ENCODE measurements around the gene VPS41. TPM values are rescaled to one million over a fixed set of nuclear protein-coding genes. Genes with fewer than 3 reads are reported as not detected.
"Not testable (repeated sequence)": the region's sequence is repeated elsewhere in the genome, so short reads cannot be mapped to it uniquely, and the experiment has no call there.

Gene VPS41
- total RNA-seq, 6 experiments from 2014 or later: 58.6 to 75.5 (median 64.4) TPM

DNA sequence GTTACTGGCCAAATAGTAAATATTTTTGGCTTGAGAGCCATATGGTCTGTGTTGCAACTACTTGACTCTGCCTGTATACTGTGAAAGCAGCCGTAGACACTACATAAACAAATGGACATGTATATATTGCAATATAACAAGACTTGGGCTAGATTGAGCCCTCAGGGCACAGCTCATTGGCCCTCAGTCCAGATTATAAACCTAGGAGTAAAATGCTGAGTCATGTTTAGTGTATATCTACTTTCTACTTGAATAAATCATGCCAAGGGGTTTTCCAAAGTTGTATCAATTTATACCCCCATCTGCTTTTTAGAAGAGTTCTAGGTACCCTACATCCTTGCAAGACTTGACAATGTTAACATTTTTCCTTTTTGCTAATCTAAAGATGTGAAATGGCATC lies 41.3 kb upstream of the VPS41 start:
- no peaks in the 10 kb centered on the region for H3K36me3 Mint-ChIP-seq (ENCODE audit: low read depth)
- no peak overlapping the region for H3K4me3 Mint-ChIP-seq
- H3K4me1 Mint-ChIP-seq (ENCODE audit: low read depth): no peaks in the 10 kb centered on the region
- H3K27me3 Mint-ChIP-seq (ENCODE audit: insufficient read depth): peaks cover 9% of the 10 kb centered on the region
- H3K27ac Mint-ChIP-seq: no peak overlapping the region
- H3K9me3 Mint-ChIP-seq: no peaks in the 10 kb centered on the region
- DNase-seq: no peak
- TF ChIP-seq, protein P1, sequence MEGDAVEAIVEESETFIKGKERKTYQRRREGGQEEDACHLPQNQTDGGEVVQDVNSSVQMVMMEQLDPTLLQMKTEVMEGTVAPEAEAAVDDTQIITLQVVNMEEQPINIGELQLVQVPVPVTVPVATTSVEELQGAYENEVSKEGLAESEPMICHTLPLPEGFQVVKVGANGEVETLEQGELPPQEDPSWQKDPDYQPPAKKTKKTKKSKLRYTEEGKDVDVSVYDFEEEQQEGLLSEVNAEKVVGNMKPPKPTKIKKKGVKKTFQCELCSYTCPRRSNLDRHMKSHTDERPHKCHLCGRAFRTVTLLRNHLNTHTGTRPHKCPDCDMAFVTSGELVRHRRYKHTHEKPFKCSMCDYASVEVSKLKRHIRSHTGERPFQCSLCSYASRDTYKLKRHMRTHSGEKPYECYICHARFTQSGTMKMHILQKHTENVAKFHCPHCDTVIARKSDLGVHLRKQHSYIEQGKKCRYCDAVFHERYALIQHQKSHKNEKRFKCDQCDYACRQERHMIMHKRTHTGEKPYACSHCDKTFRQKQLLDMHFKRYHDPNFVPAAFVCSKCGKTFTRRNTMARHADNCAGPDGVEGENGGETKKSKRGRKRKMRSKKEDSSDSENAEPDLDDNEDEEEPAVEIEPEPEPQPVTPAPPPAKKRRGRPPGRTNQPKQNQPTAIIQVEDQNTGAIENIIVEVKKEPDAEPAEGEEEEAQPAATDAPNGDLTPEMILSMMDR (IDR thresholded peaks at IDR 0.05): no peak

DNA sequence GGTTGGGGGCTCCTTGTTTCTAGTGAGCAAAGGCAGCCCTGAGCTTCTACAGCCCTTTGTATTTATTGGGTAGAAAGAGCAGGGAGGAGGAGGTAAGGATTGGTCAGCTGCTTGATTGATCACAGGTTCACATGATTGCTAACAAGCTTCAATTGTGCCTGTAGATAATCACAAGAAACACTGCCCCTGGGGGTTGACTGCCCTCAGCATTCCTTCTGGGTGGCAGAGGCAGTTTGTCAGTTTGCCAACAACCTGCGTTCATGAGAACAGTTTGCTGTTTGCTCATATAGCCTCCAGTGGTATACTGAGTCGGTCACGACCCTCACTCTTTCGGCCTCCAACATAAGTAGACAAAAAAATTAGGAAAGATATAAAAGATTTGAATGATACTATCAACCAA lies 38.5 kb upstream of the VPS41 start:
- H3K9me3 Mint-ChIP-seq; H3K27me3 Mint-ChIP-seq (ENCODE audit: insufficient read depth); H3K4me3 Mint-ChIP-seq; H3K27ac Mint-ChIP-seq; H3K36me3 Mint-ChIP-seq (ENCODE audit: low read depth); DNase-seq; H3K4me1 Mint-ChIP-seq (ENCODE audit: low read depth): not testable (repeated sequence)

DNA sequence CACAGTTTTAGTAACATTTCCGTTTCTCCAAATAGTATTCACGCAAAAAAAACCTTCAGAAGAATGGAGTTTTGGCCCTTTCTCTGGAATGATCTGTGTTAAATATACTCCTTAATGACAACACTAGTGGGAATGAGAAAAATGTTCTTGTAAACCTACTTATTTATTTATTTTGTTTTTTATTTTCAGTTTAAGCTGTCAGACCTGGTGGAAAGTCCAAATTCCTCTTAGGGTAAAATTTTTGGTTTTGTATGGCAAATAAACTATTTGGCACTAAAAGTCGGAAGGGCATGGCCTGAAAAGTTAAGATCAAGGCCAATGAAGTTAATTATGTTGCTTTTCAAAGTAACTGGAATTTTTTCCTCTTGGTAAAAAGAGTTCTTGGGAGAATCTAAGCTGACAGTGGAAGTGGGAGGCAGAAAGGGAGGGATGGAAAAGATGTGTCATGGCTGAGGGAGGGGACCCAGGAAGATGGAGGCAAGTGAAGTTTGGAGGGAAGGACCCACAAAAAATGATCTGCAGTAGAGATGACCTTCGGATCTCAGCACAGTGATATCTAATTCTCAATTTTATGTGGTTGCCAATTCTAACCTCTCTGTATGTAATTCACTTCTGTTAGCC lies 33.5 kb upstream of the VPS41 start:
- no peak for DNase-seq
- H3K36me3 Mint-ChIP-seq (ENCODE audit: low read depth): no peaks in the 10 kb centered on the region
- TF ChIP-seq, protein P1 (IDR thresholded peaks at IDR 0.05): no peak
- H3K9me3 Mint-ChIP-seq: no peaks in the 10 kb centered on the region
- peaks cover 13% of the 10 kb centered on the region for H3K27me3 Mint-ChIP-seq (ENCODE audit: insufficient read depth)
- H3K4me3 Mint-ChIP-seq: no peak overlapping the region
- H3K27ac Mint-ChIP-seq: no peak overlapping the region
- H3K4me1 Mint-ChIP-seq (ENCODE audit: low read depth): no peaks in the 10 kb centered on the region

DNA sequence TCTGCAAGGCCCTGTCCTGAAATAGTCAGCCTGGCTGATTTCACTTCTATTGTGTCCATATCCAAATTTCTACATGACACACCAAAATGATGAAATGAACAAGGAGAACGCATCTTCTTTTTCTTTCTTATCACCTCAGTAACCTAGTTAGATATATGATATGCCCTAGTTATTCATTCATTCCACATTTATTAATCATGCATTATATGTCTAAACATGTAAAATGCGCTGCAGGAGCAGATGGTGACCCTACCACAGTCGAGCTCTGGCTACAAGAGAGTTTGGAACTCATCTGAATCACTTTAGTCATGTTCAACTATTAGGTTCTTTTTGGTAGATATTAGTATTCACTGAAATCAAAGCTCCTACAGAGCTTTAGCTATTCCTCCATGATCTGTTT lies 31.8 kb upstream of the VPS41 start:
- no peaks in the 10 kb centered on the region for H3K4me1 Mint-ChIP-seq (ENCODE audit: low read depth)
- TF ChIP-seq, protein P1 (IDR thresholded peaks at IDR 0.05): no peak
- no peaks in the 10 kb centered on the region for H3K36me3 Mint-ChIP-seq (ENCODE audit: low read depth)
- H3K4me3 Mint-ChIP-seq: no peak overlapping the region
- no peaks in the 10 kb centered on the region for H3K9me3 Mint-ChIP-seq
- no peak overlapping the region for H3K27ac Mint-ChIP-seq
- H3K27me3 Mint-ChIP-seq (ENCODE audit: insufficient read depth): peaks cover 15% of the 10 kb centered on the region
- no peak for DNase-seq

DNA sequence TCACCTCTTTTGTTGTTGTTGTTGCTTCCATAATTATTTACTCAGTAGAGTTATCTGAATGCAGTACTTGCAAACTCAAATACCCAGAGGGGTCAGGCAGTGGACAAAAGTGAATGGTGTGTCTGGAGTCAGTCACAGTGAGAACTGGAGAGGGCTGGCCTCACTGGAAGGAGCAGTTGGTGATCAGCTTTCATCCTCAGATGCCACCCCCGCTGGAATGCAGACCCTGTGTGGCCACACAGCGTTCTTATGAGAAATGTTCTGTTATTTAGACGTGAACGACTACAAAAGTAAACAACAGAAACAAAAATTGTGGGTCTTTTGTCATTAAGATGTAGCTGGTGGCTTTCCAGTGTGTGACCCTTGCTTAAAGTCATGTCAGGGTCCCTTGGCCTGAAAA lies 29.6 kb upstream of the VPS41 start:
- peaks cover 20% of the 10 kb centered on the region for H3K27me3 Mint-ChIP-seq (ENCODE audit: insufficient read depth)
- no peaks in the 10 kb centered on the region for H3K9me3 Mint-ChIP-seq
- no peaks in the 10 kb centered on the region for H3K36me3 Mint-ChIP-seq (ENCODE audit: low read depth)
- H3K27ac Mint-ChIP-seq: no peak overlapping the region
- H3K4me1 Mint-ChIP-seq (ENCODE audit: low read depth): no peaks in the 10 kb centered on the region
- DNase-seq: no peak
- H3K4me3 Mint-ChIP-seq: no peak overlapping the region
- TF ChIP-seq, protein P1 (IDR thresholded peaks at IDR 0.05): no peak

DNA sequence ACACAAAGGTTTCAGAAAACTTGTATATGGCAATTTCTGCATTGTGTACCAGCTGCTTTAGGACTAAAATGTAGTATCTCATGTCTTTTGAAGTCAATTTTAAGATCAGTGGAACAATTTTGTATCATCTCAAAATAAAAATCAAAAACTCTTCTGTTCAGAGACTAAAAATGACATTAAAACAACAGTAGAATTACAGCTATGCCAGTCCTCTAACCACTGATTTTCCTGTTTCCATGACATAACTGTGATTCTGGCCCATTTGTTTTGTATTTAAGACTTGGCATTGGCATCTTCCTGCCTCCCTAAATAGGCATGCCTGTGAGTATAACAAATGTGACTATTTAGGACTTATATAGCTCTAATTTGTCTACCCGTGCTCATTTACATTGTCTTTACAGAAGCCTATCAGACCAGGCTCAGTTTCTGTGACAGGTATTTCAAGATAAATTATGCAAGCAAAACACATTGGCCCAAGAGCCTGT lies 29.1 kb upstream of the VPS41 start:
- H3K27ac Mint-ChIP-seq: no peak overlapping the region
- H3K27me3 Mint-ChIP-seq (ENCODE audit: insufficient read depth): peaks cover 20% of the 10 kb centered on the region
- TF ChIP-seq, protein P1 (IDR thresholded peaks at IDR 0.05): no peak
- no peak for DNase-seq
- H3K36me3 Mint-ChIP-seq (ENCODE audit: low read depth): no peaks in the 10 kb centered on the region
- H3K9me3 Mint-ChIP-seq: no peaks in the 10 kb centered on the region
- no peaks in the 10 kb centered on the region for H3K4me1 Mint-ChIP-seq (ENCODE audit: low read depth)
- H3K4me3 Mint-ChIP-seq: no peak overlapping the region
